ENCODE data around the gene ZNF410.

DNA sequence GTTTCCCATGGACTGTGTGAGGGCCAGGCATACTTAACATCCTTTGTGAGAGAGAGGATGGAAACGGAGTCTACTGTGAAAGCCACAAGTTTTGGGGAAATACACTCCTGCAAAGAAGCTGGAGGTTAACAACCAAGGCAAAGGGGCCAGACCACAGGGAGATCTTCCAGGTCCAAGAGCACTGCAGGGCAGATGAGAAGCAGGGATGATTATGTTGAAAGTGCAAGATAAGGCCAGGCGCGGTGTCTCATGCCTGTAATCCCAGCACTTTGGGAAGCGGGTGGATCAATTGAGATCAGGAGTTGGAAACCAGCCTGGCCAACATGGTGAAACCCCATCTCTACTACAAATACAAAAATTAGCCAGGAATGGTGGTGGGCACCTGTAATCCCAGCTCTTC, 78.6 kb downstream of the ZNF410 start:
- TF ChIP-seq, protein P1, sequence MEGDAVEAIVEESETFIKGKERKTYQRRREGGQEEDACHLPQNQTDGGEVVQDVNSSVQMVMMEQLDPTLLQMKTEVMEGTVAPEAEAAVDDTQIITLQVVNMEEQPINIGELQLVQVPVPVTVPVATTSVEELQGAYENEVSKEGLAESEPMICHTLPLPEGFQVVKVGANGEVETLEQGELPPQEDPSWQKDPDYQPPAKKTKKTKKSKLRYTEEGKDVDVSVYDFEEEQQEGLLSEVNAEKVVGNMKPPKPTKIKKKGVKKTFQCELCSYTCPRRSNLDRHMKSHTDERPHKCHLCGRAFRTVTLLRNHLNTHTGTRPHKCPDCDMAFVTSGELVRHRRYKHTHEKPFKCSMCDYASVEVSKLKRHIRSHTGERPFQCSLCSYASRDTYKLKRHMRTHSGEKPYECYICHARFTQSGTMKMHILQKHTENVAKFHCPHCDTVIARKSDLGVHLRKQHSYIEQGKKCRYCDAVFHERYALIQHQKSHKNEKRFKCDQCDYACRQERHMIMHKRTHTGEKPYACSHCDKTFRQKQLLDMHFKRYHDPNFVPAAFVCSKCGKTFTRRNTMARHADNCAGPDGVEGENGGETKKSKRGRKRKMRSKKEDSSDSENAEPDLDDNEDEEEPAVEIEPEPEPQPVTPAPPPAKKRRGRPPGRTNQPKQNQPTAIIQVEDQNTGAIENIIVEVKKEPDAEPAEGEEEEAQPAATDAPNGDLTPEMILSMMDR (IDR thresholded peaks at IDR 0.05): no peak
- TF ChIP-seq POLR2A (IDR thresholded peaks at IDR 0.05): no peak
